ENCODE results near the gene UBE3A.

GRCh38 chr15:25397100-25397499 is 41.7 kb downstream of the UBE3A start:
- TF ChIP-seq CTCF (conservative IDR thresholded peaks at IDR 0.05; ENCODE audit: low read length) (no peak), EZH2phosphoT487 (IDR thresholded peaks at IDR 0.05; ENCODE audit: borderline replicate concordance) (no peak)

All from Loucy (cell line).